ENCODE results near the gene TCFL5. TPM values are rescaled to one million over a fixed set of nuclear protein-coding genes. Genes with fewer than 3 reads are reported as not detected.
"Not testable (repeated sequence)": the region's sequence is repeated elsewhere in the genome, so short reads cannot be mapped to it uniquely, and the experiment has no call there.

Gene TCFL5
- total and polyA plus RNA-seq, 3 experiments from 2014 or later = 1.4 to 6.2 (median 4.6) TPM

DNA sequence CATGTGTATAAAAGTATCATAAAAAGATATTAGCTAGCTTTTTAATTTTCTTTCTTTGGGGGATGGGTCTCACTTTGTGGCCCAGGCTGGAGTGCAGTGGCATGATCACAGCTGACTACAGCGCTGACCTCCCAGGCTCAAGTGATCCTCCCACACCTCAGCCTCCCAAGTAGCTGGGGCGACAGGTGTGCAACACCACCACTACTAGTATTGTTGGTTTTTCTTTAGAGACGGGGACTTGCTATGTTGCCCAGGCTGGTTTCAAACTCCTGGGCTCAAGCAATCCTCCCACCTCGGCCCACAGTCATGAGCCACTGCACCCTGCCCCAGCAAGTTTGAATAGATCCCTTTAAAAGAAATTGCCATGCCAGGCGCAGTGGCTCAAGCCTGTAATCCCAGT lies 6.5 kb downstream of the TCFL5 start:
- ChIA-PET POLR2A (no interaction called here), CTCF (interaction anchor here (1.2 kb wide), 1 partner anchor 44 kb away, joined by 3 read pairs; no protein-coding TSS in a partner anchor)
- Mint-ChIP-seq H3K27ac (peak overlapping the region in 1 of 8 donors; percentile 41), H3K36me3 (peaks cover 17 to 37% (median 17%) of the 10 kb centered on the region in 3 donors), H3K4me3 (no peak overlapping the region), H3K4me1 (peaks cover 2 to 17% (median 11%) of the 10 kb centered on the region in 3 donors), H3K27me3 (peaks cover 0 to under 1% of the 10 kb centered on the region in 2 donors), H3K9me3 (no peaks in the 10 kb centered on the region)
- Histone ChIP-seq H3K27ac (ENCODE audit: low read depth, low read length) (no peak overlapping the region), H3K4me1 (ENCODE audit: insufficient read depth, low read length) (peaks cover 2% of the 10 kb centered on the region), H3K4me3 (ENCODE audit: low read length) (no peak overlapping the region), H3K27me3 (ENCODE audit: insufficient read depth, low read length, poor library complexity, severe bottlenecking) (no peaks in the 10 kb centered on the region), H3K36me3 (ENCODE audit: insufficient read depth, low read length) (peaks cover 3% of the 10 kb centered on the region), H3K9me3 (ENCODE audit: low read length) (no peaks in the 10 kb centered on the region)
- DNase-seq = no peak

DNA sequence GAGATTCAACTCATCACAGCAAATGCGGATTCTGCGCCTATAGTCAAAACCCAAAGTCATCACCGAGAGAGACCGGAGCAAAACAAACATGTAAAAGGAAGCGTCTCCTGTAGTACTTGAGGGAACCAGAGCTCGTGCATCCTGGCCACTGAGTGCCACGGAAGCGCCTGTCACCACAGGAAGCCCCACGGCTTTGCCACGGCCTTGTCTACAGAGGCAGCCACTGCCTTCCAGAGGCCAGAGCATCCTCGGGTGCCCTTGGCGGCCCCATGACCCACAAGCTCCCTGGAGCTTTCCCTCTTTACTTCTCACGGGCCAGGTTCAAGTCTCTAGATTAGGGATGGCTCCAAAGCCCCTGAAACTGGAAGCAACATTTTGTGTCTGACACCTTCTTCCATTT lies 7.5 kb downstream of the TCFL5 start:
- Mint-ChIP-seq H3K36me3 (peaks cover 17 to 40% (median 17%) of the 10 kb centered on the region in 3 donors), H3K4me3 (no peak overlapping the region), H3K4me1 (peaks cover 0 to 8% (median 4%) of the 10 kb centered on the region in 3 donors), H3K27ac (no peak overlapping the region), H3K27me3 (no peaks in the 10 kb centered on the region), H3K9me3 (no peaks in the 10 kb centered on the region)
- no peak overlapping the region for H3K27ac ChIP-seq (ENCODE audit: low read depth, low read length)
- POLR2A ChIA-PET = no interaction called here
- H3K9me3 ChIP-seq (ENCODE audit: low read length) = no peaks in the 10 kb centered on the region
- peaks cover 3% of the 10 kb centered on the region for H3K36me3 ChIP-seq (ENCODE audit: insufficient read depth, low read length)
- no peaks in the 10 kb centered on the region for H3K27me3 ChIP-seq (ENCODE audit: insufficient read depth, low read length, poor library complexity, severe bottlenecking)
- CTCF ChIA-PET = interaction anchor here (1.2 kb wide), 1 partner anchor 45 kb away, joined by 3 read pairs; no protein-coding TSS in a partner anchor
- no peak for DNase-seq
- H3K4me3 ChIP-seq (ENCODE audit: low read length) = no peak overlapping the region
- H3K4me1 ChIP-seq (ENCODE audit: insufficient read depth, low read length) = no peaks in the 10 kb centered on the region

DNA sequence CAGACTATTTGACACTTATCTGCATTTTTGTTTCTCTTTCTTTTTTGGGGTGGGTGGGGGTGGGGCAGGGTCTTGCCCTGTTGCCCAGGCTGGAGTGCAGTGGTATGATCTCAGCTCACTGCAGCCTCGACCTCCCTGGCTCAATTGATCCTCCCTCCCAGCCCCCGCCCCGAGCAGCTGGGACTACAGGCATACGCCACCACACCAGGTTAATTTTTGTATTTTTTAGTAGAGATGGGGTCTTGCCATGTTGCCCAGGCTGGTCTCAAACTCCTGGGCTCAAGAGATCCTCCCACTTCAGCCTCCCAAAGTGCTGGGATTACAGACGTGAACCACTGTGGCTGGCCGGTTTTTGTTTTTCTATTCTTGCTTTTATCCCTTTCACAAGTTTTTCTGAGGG lies 8.3 kb downstream of the TCFL5 start:
- CTCF ChIA-PET; H3K36me3 ChIP-seq (ENCODE audit: insufficient read depth, low read length); DNase-seq; H3K27ac ChIP-seq (ENCODE audit: low read depth, low read length); H3K4me3 Mint-ChIP-seq; H3K4me1 ChIP-seq (ENCODE audit: insufficient read depth, low read length); H3K27ac Mint-ChIP-seq; POLR2A ChIA-PET; H3K9me3 ChIP-seq (ENCODE audit: low read length); H3K27me3 ChIP-seq (ENCODE audit: insufficient read depth, low read length, poor library complexity, severe bottlenecking); H3K4me3 ChIP-seq (ENCODE audit: low read length); H3K9me3 Mint-ChIP-seq; H3K4me1 Mint-ChIP-seq; H3K27me3 Mint-ChIP-seq: not testable (repeated sequence)
- H3K36me3 Mint-ChIP-seq = peaks cover 17 to 40% (median 17%) of the 10 kb centered on the region in 3 donors

- Histone ChIP-seq H3K4me1 (ENCODE audit: insufficient read depth, low read length) (no peaks in the 10 kb centered on the region), H3K27me3 (ENCODE audit: insufficient read depth, low read length, poor library complexity, severe bottlenecking) (no peaks in the 10 kb centered on the region), H3K36me3 (ENCODE audit: insufficient read depth, low read length) (peaks cover 3% of the 10 kb centered on the region), H3K9me3 (ENCODE audit: low read length) (no peaks in the 10 kb centered on the region), H3K27ac (ENCODE audit: low read depth, low read length) (no peak overlapping the region), H3K4me3 (ENCODE audit: low read length) (no peak overlapping the region)
- no peaks in the 10 kb centered on the region for H3K4me1 Mint-ChIP-seq
- no peak overlapping the region for H3K4me3 Mint-ChIP-seq
- H3K9me3 Mint-ChIP-seq = no peaks in the 10 kb centered on the region
- CTCF ChIA-PET = no interaction called here
- H3K27me3 Mint-ChIP-seq = no peaks in the 10 kb centered on the region
- H3K27ac Mint-ChIP-seq = no peak overlapping the region
- DNase-seq = no peak
- POLR2A ChIA-PET = no interaction called here
- peaks cover 16 to 44% (median 17%) of the 10 kb centered on the region in 3 donors for H3K36me3 Mint-ChIP-seq
Measured at GRCh38 chr20:62852841-62853240, 8.8 kb downstream of the TCFL5 start.

- Histone ChIP-seq H3K4me3 (ENCODE audit: low read length) (no peak overlapping the region), H3K4me1 (ENCODE audit: insufficient read depth, low read length) (no peaks in the 10 kb centered on the region), H3K27ac (ENCODE audit: low read depth, low read length) (no peak overlapping the region), H3K36me3 (ENCODE audit: insufficient read depth, low read length) (no peaks in the 10 kb centered on the region), H3K27me3 (ENCODE audit: insufficient read depth, low read length, poor library complexity, severe bottlenecking) (no peaks in the 10 kb centered on the region), H3K9me3 (ENCODE audit: low read length) (no peaks in the 10 kb centered on the region)
- no peak for DNase-seq
- Mint-ChIP-seq H3K27ac (no peak overlapping the region), H3K4me3 (no peak overlapping the region), H3K27me3 (peaks cover 0 to 2% of the 10 kb centered on the region in 2 donors), H3K36me3 (peaks cover 13 to 43% (median 15%) of the 10 kb centered on the region in 3 donors), H3K9me3 (no peaks in the 10 kb centered on the region), H3K4me1 (no peaks in the 10 kb centered on the region)
- CTCF ChIA-PET = no interaction called here
- POLR2A ChIA-PET = no interaction called here
Measured at GRCh38 chr20:62852196-62852595, 9.4 kb downstream of the TCFL5 start.

- H3K27ac ChIP-seq (ENCODE audit: low read depth, low read length) = no peak overlapping the region
- Mint-ChIP-seq H3K36me3 (peaks cover 9 to 50% (median 11%) of the 10 kb centered on the region in 3 donors), H3K4me1 (no peaks in the 10 kb centered on the region), H3K27me3 (peaks cover 0 to 2% of the 10 kb centered on the region in 2 donors), H3K9me3 (no peaks in the 10 kb centered on the region), H3K4me3 (no peak overlapping the region), H3K27ac (peak overlapping the region in 1 of 8 donors; percentile 34)
- no peak overlapping the region for H3K4me3 ChIP-seq (ENCODE audit: low read length)
- no peaks in the 10 kb centered on the region for H3K27me3 ChIP-seq (ENCODE audit: insufficient read depth, low read length, poor library complexity, severe bottlenecking)
- no peaks in the 10 kb centered on the region for H3K4me1 ChIP-seq (ENCODE audit: insufficient read depth, low read length)
- H3K36me3 ChIP-seq (ENCODE audit: insufficient read depth, low read length) = no peaks in the 10 kb centered on the region
- DNase-seq = no peak
- POLR2A ChIA-PET = no interaction called here
- CTCF ChIA-PET = no interaction called here
- no peaks in the 10 kb centered on the region for H3K9me3 ChIP-seq (ENCODE audit: low read length)
Measured at GRCh38 chr20:62850333-62850974, 11.2 kb downstream of the TCFL5 start.

GRCh38 chr20:62849431-62849830 lies 12.2 kb downstream of the TCFL5 start:
- no peaks in the 10 kb centered on the region for H3K9me3 ChIP-seq (ENCODE audit: low read length)
- CTCF ChIA-PET = no interaction called here
- peaks cover 0 to 2% of the 10 kb centered on the region in 2 donors for H3K27me3 Mint-ChIP-seq
- H3K4me1 ChIP-seq (ENCODE audit: insufficient read depth, low read length) = no peaks in the 10 kb centered on the region
- H3K4me3 ChIP-seq (ENCODE audit: low read length) = no peak overlapping the region
- no peak overlapping the region for H3K27ac ChIP-seq (ENCODE audit: low read depth, low read length)
- peaks cover 9 to 48% (median 11%) of the 10 kb centered on the region in 3 donors for H3K36me3 Mint-ChIP-seq
- no peak overlapping the region for H3K4me3 Mint-ChIP-seq
- H3K4me1 Mint-ChIP-seq = no peaks in the 10 kb centered on the region
- H3K36me3 ChIP-seq (ENCODE audit: insufficient read depth, low read length) = no peaks in the 10 kb centered on the region
- no peak for DNase-seq
- POLR2A ChIA-PET = no interaction called here
- H3K27me3 ChIP-seq (ENCODE audit: insufficient read depth, low read length, poor library complexity, severe bottlenecking) = no peaks in the 10 kb centered on the region
- H3K27ac Mint-ChIP-seq = no peak overlapping the region
- no peaks in the 10 kb centered on the region for H3K9me3 Mint-ChIP-seq

DNA sequence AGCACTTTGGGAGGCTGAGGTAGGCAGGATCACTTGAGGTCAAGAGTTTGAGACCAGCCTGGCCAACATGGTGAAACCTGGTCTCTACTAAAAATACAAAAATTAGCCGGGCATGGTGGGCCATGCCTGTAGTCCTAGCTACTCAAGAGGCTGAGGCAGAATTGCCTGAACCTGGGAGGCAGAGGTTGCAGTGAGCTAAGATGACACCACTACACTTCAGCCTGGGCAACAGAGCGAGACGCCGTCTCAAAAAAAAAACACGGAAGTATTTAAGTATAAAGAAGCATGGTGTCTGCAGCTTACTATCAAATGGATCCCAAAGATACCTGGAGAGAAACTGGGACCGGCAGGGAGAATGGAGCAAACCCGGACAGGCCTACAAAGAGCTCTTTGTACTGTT lies 12.7 kb downstream of the TCFL5 start:
- H3K36me3 ChIP-seq (ENCODE audit: insufficient read depth, low read length); CTCF ChIA-PET; H3K27ac ChIP-seq (ENCODE audit: low read depth, low read length); H3K27me3 Mint-ChIP-seq; H3K4me3 ChIP-seq (ENCODE audit: low read length); H3K9me3 Mint-ChIP-seq; H3K4me1 Mint-ChIP-seq; H3K9me3 ChIP-seq (ENCODE audit: low read length); H3K4me1 ChIP-seq (ENCODE audit: insufficient read depth, low read length); H3K4me3 Mint-ChIP-seq; H3K27me3 ChIP-seq (ENCODE audit: insufficient read depth, low read length, poor library complexity, severe bottlenecking); POLR2A ChIA-PET; DNase-seq: not testable (repeated sequence)
- Mint-ChIP-seq H3K36me3 (peaks cover 8 to 46% (median 9%) of the 10 kb centered on the region in 3 donors), H3K27ac (peak overlapping the region in 2 of 8 donors; percentile 23 to 27)

Data from CD8-positive, alpha-beta memory T cell (primary cell).